NB4 (cell line): ENCODE data around the gene TIAM2.

Experiments used
- CTCF ChIP-seq: IDR thresholded peaks from one replicate; pipeline ENCODE4 v1.5.1; 2012; ENCODE audit warnings: low read depth, low read length
- MAX ChIP-seq: IDR thresholded peaks from 2 replicates; pipeline ENCODE4 v1.6.1; 2011; ENCODE audit warnings: low read depth, low read length
- MYC ChIP-seq: IDR thresholded peaks from 2 replicates; pipeline ENCODE4 v1.6.1; 2011; ENCODE audit warnings: low read depth, low read length
- POLR2A ChIP-seq: IDR thresholded peaks from 2 replicates; pipeline ENCODE4 v1.6.1; 2011; ENCODE audit warnings: mild to moderate bottlenecking; ENCODE audit not compliant: insufficient read length; ENCODE audit errors: extremely low read depth

- TF ChIP-seq CTCF: no peak
- no peak for TF ChIP-seq POLR2A
- TF ChIP-seq MAX: no peak
- no peak for TF ChIP-seq MYC
These were observed 108.8 kb downstream of the TIAM2 start for GRCh38 chr6:155103816-155104366.
